GM12872 (cell line): ENCODE results near the gene UVRAG.

Source experiments
- CTCF ChIP-seq: IDR thresholded peaks from 3 replicates; pipeline ENCODE4 v1.5.1; 2011; ENCODE audit warnings: low read depth, mild to moderate bottlenecking, low read length, moderate library complexity; ENCODE audit not compliant: insufficient read depth

Gene UVRAG

GRCh38 chr11:75993126-75993525 is 178.1 kb downstream of the UVRAG start:
- no peak for TF ChIP-seq CTCF

- no peak for TF ChIP-seq CTCF
These were observed 179.6 kb downstream of the UVRAG start for GRCh38 chr11:75994616-75995015.

GRCh38 chr11:75996523-75997442 is 181.8 kb downstream of the UVRAG start:
- TF ChIP-seq CTCF: no peak

- TF ChIP-seq CTCF: no peak
These were observed 189.4 kb downstream of the UVRAG start for GRCh38 chr11:76004400-76004799.

GRCh38 chr11:76005756-76006155 is 190.7 kb downstream of the UVRAG start:
- TF ChIP-seq CTCF: no peak

GRCh38 chr11:76007166-76007565 is 192.2 kb downstream of the UVRAG start:
- TF ChIP-seq CTCF: no peak

- TF ChIP-seq CTCF: no peak
These were observed 193.5 kb downstream of the UVRAG start for GRCh38 chr11:76008474-76008873.
